Smooth muscle cell (in vitro differentiated cells): Measurements from ENCODE around the gene CCM2. TPM values are rescaled to one million over a fixed set of nuclear protein-coding genes. Genes with fewer than 3 reads are reported as not detected.
A peak's percentile ranks its signal among the peaks of the same experiment; 100 is the strongest.

Source experiments
- DNase-seq: peaks from one replicate; lab custom pipeline; 2025; ENCODE audit not compliant: unreplicated experiment; lab: John Stamatoyannopoulos, UW
- H2AFZ ChIP-seq: fragments of 200-600 bp; sonication (generic); 2 replicates; pipeline ENCODE4 v1.6.0; 2016; ENCODE audit warnings: antibody characterized with exemption, low read depth, mild to moderate bottlenecking
- H3F3A ChIP-seq: fragments of 200-600 bp; sonication (generic); 2 replicates; pipeline ENCODE4 v1.6.0; 2017; ENCODE audit warnings: antibody characterized with exemption, low read depth
- H3K27ac ChIP-seq: fragments of 200-600 bp; sonication (generic); 2 replicates; pipeline ENCODE4 v1.5.1; 2016; ENCODE audit warnings: low read depth, mild to moderate bottlenecking
- H3K27me3 ChIP-seq: fragments of 200-600 bp; sonication (generic); 2 replicates; pipeline ENCODE4 v1.6.1; 2016; ENCODE audit warnings: low read depth, mild to moderate bottlenecking
- H3K36me3 ChIP-seq: fragments of 200-600 bp; sonication (generic); 2 replicates; pipeline ENCODE4 v1.5.1; 2016; ENCODE audit warnings: low read depth
- H3K4me1 ChIP-seq: fragments of 200-600 bp; sonication (generic); 2 replicates; pipeline ENCODE4 v1.5.1; 2016; ENCODE audit warnings: low read depth
- H3K4me2 ChIP-seq: fragments of 200-600 bp; sonication (generic); 2 replicates; pipeline ENCODE4 v1.6.0; 2016; ENCODE audit warnings: mild to moderate bottlenecking
- H3K4me3 ChIP-seq: fragments of 200-600 bp; sonication (generic); 2 replicates; pipeline ENCODE4 v1.5.1; 2016; ENCODE audit warnings: mild to moderate bottlenecking
- H3K79me2 ChIP-seq: fragments of 200-600 bp; sonication (generic); 2 replicates; pipeline ENCODE4 v1.6.0; 2016; ENCODE audit warnings: low read depth, mild to moderate bottlenecking
- H3K9ac ChIP-seq: fragments of 200-600 bp; sonication (generic); 2 replicates; pipeline ENCODE4 v1.6.0; 2016; ENCODE audit warnings: low read depth
- H3K9me3 ChIP-seq: fragments of 200-600 bp; sonication (generic); replicated peaks from 2 replicates; pipeline ENCODE4 v1.5.1; 2016; ENCODE audit warnings: low read depth
- H4K20me1 ChIP-seq: fragments of 200-600 bp; sonication (generic); 2 replicates; pipeline ENCODE4 v1.6.0; 2016; ENCODE audit warnings: low read depth
- CTCF ChIP-seq: fragments of 200-600 bp; sonication (generic); IDR thresholded peaks from 2 replicates; pipeline ENCODE4 v1.5.1; 2017; ENCODE audit warnings: borderline replicate concordance, mild to moderate bottlenecking, antibody characterized with exemption; ENCODE audit not compliant: insufficient read depth, poor library complexity, severe bottlenecking
- WGBS: methylation state at CpG from one replicate; pipeline ENCODE4 v1.1.7; 2016; ENCODE audit warnings: low lambda C conversion rate; 5-methylcytosine and 5-hydroxymethylcytosine counted together
- polyA plus RNA-seq: library from polyadenylated mRNA; unstranded; fragments of >200 nt; fragmentation: Nextera tagmentation; extraction: Ambion mirVana; gene quantifications from 2 replicates; pipeline ENCODE4 v1.2.1, GENCODE V29; 2016
- total RNA-seq: library from RNA; depleted of rRNA; stranded (reverse); fragments of >200 nt; gene quantifications from 2 replicates; pipeline ENCODE4 v1.2.3, GENCODE V29; 2014

The CCM2 gene
- total and polyA plus RNA-seq, 2 experiments from 2014 or later: 32.6 to 85.5 TPM

- H3K4me3 ChIP-seq: no peak overlapping the region
- H2AFZ ChIP-seq: no peak overlapping the region
- peaks cover 77% of the 10 kb centered on the region for H4K20me1 ChIP-seq
- no peak overlapping the region for H3K9ac ChIP-seq
- no peaks in the 10 kb centered on the region for H3K36me3 ChIP-seq
- H3K4me1 ChIP-seq: peaks cover 8% of the 10 kb centered on the region
- H3K27ac ChIP-seq: no peak overlapping the region
- WGBS: 97% methylated on average over 1 of the region's 1 CpG
- H3F3A ChIP-seq: no peaks in the 10 kb centered on the region
- no peaks in the 10 kb centered on the region for H3K9me3 ChIP-seq
- no peaks in the 10 kb centered on the region for H3K27me3 ChIP-seq
- H3K4me2 ChIP-seq: no peak overlapping the region
- peaks cover 78% of the 10 kb centered on the region for H3K79me2 ChIP-seq
- no peak for TF ChIP-seq CTCF
- no peak for DNase-seq
These were observed 26.0 kb downstream of the CCM2 start for GRCh38 chr7:45026013-45026412.

GRCh38 chr7:45026984-45027773, 27.2 kb downstream of the CCM2 start:
- Histone ChIP-seq H3K36me3 (no peaks in the 10 kb centered on the region), H2AFZ (no peak overlapping the region), H3K79me2 (peaks cover 73% of the 10 kb centered on the region), H3K27me3 (no peaks in the 10 kb centered on the region), H3K9ac (no peak overlapping the region), H3F3A (no peaks in the 10 kb centered on the region), H3K4me2 (peak overlapping the region; percentile 64), H3K9me3 (no peaks in the 10 kb centered on the region), H3K4me3 (no peak overlapping the region), H3K4me1 (peaks cover 10% of the 10 kb centered on the region), H3K27ac (peak overlapping the region; percentile 23), H4K20me1 (peaks cover 70% of the 10 kb centered on the region)
- 75% methylated on average over 10 of the region's 10 CpGs for WGBS
- no peak for TF ChIP-seq CTCF
- no peak for DNase-seq

- Histone ChIP-seq H3K27me3 (no peaks in the 10 kb centered on the region), H2AFZ (no peak overlapping the region), H3K9ac (no peak overlapping the region), H4K20me1 (peaks cover 71% of the 10 kb centered on the region), H3K4me3 (no peak overlapping the region), H3K4me1 (peaks cover 10% of the 10 kb centered on the region), H3K36me3 (no peaks in the 10 kb centered on the region), H3K9me3 (no peaks in the 10 kb centered on the region), H3K79me2 (peaks cover 69% of the 10 kb centered on the region), H3F3A (no peaks in the 10 kb centered on the region), H3K4me2 (peak overlapping the region; percentile 64), H3K27ac (peak overlapping the region; percentile 23)
- no peak for TF ChIP-seq CTCF
- WGBS: 98% methylated on average over 4 of the region's 4 CpGs
- DNase-seq: no peak
These were observed 27.7 kb downstream of the CCM2 start for GRCh38 chr7:45027774-45028114.
